ENCODE results near the gene TBX4.

TBX4 gene

DNA sequence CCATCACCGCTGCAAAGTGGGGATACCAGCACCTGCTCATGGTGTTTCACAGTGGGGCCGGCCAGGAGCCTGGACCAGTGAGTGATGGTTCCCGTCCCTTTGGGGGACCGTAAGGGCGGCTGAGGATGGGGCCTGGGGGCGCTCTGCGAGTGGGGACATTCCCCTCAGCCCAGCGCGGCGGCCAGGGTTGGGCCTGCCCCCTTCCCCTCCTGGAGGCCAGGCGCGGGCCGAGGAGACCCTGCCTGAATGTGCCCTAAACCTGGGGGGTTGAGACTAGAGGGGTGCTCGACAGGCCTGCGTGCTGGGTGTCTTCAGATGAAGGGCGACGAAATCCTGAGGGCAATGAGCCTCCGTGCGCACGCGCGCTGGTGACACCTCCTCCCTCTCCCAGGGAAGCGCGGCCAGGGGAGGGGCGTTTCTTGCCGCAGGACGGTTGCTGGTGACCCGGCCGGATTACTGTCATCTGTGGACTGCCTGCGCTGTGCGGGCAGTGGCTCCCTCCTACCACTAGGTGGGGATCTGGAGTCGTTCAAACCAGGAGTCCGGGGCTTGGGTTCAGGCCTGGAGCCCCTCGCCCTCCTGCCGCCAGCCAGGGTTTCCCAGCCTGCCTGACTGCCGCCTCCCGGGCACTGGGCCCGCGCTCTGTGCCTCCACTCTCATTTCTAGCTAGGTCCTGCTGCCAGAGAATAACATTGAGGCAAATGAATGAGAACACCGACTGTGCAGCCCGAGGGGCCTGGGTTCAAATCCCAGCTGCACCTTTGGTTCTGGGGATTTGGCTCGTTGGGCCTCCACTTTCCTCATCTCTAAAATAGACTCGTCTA is 35.5 kb upstream of the TBX4 start:
- peak; percentile 91 for TF ChIP-seq CTCF (IDR thresholded peaks at IDR 0.05; ENCODE audit: insufficient read depth, low read length, poor library complexity, severe bottlenecking)
- DNase-seq (ENCODE audit: extremely low read depth, insufficient read length): no peak
- Histone ChIP-seq H3K4me3 (replicated peaks; ENCODE audit: low read depth, low read length) (no peak overlapping the region), H3K27me3 (replicated peaks; ENCODE audit: control insufficient read depth, insufficient read depth, low read length) (peaks cover 1% of the 10 kb centered on the region), H3K36me3 (ENCODE audit: control insufficient read depth, insufficient read depth, low read length) (no peaks in the 10 kb centered on the region)

DNA sequence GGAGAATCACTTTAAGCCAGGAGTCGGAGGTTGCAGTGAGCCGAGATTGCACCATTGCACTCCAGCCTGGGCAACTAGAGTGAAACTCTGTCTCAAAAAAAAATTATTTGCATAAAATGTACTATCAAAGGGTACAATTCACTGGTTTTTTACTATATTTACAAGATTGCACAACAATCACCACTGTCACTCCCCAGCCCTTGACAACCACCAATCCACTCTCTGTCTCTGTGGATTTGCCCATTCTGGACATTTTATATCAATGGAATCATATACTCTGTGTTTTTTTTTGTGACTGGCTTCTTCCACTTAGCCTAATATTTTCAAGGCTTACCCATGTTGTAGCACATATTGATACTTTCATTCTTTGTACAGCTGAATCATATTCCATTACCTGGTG is 33.8 kb upstream of the TBX4 start:
- Histone ChIP-seq H3K36me3 (ENCODE audit: control insufficient read depth, insufficient read depth, low read length) (no peaks in the 10 kb centered on the region), H3K4me3 (replicated peaks; ENCODE audit: low read depth, low read length) (no peak overlapping the region), H3K27me3 (replicated peaks; ENCODE audit: control insufficient read depth, insufficient read depth, low read length) (peaks cover 1% of the 10 kb centered on the region)
- no peak for TF ChIP-seq CTCF (IDR thresholded peaks at IDR 0.05; ENCODE audit: insufficient read depth, low read length, poor library complexity, severe bottlenecking)
- no peak for DNase-seq (ENCODE audit: extremely low read depth, insufficient read length)

GRCh38 chr17:61419496-61420046 is 32.7 kb upstream of the TBX4 start:
- no peak overlapping the region for H3K4me3 ChIP-seq (replicated peaks; ENCODE audit: low read depth, low read length)
- no peak for TF ChIP-seq CTCF (IDR thresholded peaks at IDR 0.05; ENCODE audit: insufficient read depth, low read length, poor library complexity, severe bottlenecking)
- peaks cover 1% of the 10 kb centered on the region for H3K27me3 ChIP-seq (replicated peaks; ENCODE audit: control insufficient read depth, insufficient read depth, low read length)
- no peaks in the 10 kb centered on the region for H3K36me3 ChIP-seq (ENCODE audit: control insufficient read depth, insufficient read depth, low read length)
- no peak for DNase-seq (ENCODE audit: extremely low read depth, insufficient read length)

GRCh38 chr17:61420052-61420451 is 32.2 kb upstream of the TBX4 start:
- Histone ChIP-seq H3K36me3 (ENCODE audit: control insufficient read depth, insufficient read depth, low read length) (no peaks in the 10 kb centered on the region), H3K4me3 (replicated peaks; ENCODE audit: low read depth, low read length) (no peak overlapping the region), H3K27me3 (replicated peaks; ENCODE audit: control insufficient read depth, insufficient read depth, low read length) (peaks cover 1% of the 10 kb centered on the region)
- DNase-seq (ENCODE audit: extremely low read depth, insufficient read length): no peak
- TF ChIP-seq CTCF (IDR thresholded peaks at IDR 0.05; ENCODE audit: insufficient read depth, low read length, poor library complexity, severe bottlenecking): no peak

- no peaks in the 10 kb centered on the region for H3K36me3 ChIP-seq (ENCODE audit: control insufficient read depth, insufficient read depth, low read length)
- no peak for DNase-seq (ENCODE audit: extremely low read depth, insufficient read length)
- peaks cover 1% of the 10 kb centered on the region for H3K27me3 ChIP-seq (replicated peaks; ENCODE audit: control insufficient read depth, insufficient read depth, low read length)
- no peak for TF ChIP-seq CTCF (IDR thresholded peaks at IDR 0.05; ENCODE audit: insufficient read depth, low read length, poor library complexity, severe bottlenecking)
- no peak overlapping the region for H3K4me3 ChIP-seq (replicated peaks; ENCODE audit: low read depth, low read length)
These were observed 31.4 kb upstream of the TBX4 start for GRCh38 chr17:61420745-61421398.

All from GM06990 (cell line).